ENCODE data around the gene RASAL2.

DNA sequence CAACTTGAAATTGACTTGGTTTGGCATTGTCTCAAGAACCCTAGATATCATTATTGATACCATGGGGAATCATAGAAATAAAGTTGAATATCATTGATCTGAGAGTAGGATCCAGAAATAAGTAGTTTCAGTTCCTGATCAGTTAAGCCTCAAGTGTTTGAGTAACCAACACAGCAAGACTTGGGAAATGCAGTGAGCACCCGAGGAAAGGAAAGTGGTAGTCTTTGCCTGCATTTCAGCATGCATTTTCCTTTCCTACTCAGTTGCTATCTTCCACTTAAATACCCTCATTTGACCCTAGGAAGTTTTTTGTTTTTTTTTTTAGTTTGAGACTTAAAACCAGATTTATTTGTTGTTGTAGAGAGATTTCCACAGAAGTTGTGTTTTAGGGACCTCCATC lies 383.9 kb downstream of the RASAL2 start:
- TF ChIP-seq BHLHE40 (IDR thresholded peaks at IDR 0.05; ENCODE audit: low read depth, low read length) (no peak), CBX8 (IDR thresholded peaks at IDR 0.05) (no peak), POLR2A (IDR thresholded peaks at IDR 0.05; ENCODE audit: low read length) (no peak), HDAC2 (IDR thresholded peaks at IDR 0.05) (no peak), ESRRA (IDR thresholded peaks at IDR 0.05; ENCODE audit: borderline replicate concordance, low read length) (no peak), SMC3 (IDR thresholded peaks at IDR 0.05) (no peak)
- TF ChIP-seq, protein P1, sequence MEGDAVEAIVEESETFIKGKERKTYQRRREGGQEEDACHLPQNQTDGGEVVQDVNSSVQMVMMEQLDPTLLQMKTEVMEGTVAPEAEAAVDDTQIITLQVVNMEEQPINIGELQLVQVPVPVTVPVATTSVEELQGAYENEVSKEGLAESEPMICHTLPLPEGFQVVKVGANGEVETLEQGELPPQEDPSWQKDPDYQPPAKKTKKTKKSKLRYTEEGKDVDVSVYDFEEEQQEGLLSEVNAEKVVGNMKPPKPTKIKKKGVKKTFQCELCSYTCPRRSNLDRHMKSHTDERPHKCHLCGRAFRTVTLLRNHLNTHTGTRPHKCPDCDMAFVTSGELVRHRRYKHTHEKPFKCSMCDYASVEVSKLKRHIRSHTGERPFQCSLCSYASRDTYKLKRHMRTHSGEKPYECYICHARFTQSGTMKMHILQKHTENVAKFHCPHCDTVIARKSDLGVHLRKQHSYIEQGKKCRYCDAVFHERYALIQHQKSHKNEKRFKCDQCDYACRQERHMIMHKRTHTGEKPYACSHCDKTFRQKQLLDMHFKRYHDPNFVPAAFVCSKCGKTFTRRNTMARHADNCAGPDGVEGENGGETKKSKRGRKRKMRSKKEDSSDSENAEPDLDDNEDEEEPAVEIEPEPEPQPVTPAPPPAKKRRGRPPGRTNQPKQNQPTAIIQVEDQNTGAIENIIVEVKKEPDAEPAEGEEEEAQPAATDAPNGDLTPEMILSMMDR (IDR thresholded peaks at IDR 0.05), result no peak
- TF ChIP-seq, protein P2, sequence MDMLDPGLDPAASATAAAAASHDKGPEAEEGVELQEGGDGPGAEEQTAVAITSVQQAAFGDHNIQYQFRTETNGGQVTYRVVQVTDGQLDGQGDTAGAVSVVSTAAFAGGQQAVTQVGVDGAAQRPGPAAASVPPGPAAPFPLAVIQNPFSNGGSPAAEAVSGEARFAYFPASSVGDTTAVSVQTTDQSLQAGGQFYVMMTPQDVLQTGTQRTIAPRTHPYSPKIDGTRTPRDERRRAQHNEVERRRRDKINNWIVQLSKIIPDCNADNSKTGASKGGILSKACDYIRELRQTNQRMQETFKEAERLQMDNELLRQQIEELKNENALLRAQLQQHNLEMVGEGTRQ (IDR thresholded peaks at IDR 0.05), result no peak

Data from A549 (cell line).